ENCODE data around the gene POLR1A. TPM values are rescaled to one million over a fixed set of nuclear protein-coding genes. Genes with fewer than 3 reads are reported as not detected.

Gene POLR1A
- total and polyA plus RNA-seq, 8 donors = 3.9 to 19.0 (median 12.2) TPM

- DNase-seq = no peak
- TF ChIP-seq CTCF (IDR thresholded peaks at IDR 0.05) = no peak
- ATAC-seq = no peak
- Histone ChIP-seq H3K4me3 (no peak overlapping the region), H3K4me1 (peaks cover 7 to 18% (median 15%) of the 10 kb centered on the region in 3 donors), H3K9me3 (no peaks in the 10 kb centered on the region), H3K36me3 (peaks cover 0 to 52% (median 23%) of the 10 kb centered on the region in 3 donors), H3K27me3 (no peaks in the 10 kb centered on the region), H3K27ac (no peak overlapping the region)
- intact Hi-C loops (cut with DNase I) = no loop called here
- FAIRE-seq = no peak
- WGBS, 2 donors = 95 to 99% methylated on average over 7 of the region's 7 CpGs
Observed at GRCh38 chr2:86138736-86139625, 33.3 kb upstream of the POLR1A start.

GRCh38 chr2:86136141-86136540, 30.5 kb upstream of the POLR1A start:
- no peak for TF ChIP-seq CTCF (IDR thresholded peaks at IDR 0.05)
- H3K9me3 ChIP-seq = no peaks in the 10 kb centered on the region
- H3K27me3 ChIP-seq = no peaks in the 10 kb centered on the region
- peaks cover 7 to 18% (median 15%) of the 10 kb centered on the region in 3 donors for H3K4me1 ChIP-seq
- H3K36me3 ChIP-seq = peaks cover 0 to 64% (median 32%) of the 10 kb centered on the region in 3 donors
- DNase-seq (peak in 3 of 6 donors; percentile 18 to 26 (median 26)), ATAC-seq (peak; percentile 80 to 90 (median 86)), FAIRE-seq (no peak)
- intact Hi-C loops (cut with DNase I) = no loop called here
- WGBS, 2 donors = 38 to 50% methylated on average over 2 of the region's 2 CpGs
- peak overlapping the region in 1 of 4 donors; percentile 15 for H3K27ac ChIP-seq
- H3K4me3 ChIP-seq = no peak overlapping the region

- Histone ChIP-seq H3K27me3 (no peaks in the 10 kb centered on the region), H3K4me3 (no peak overlapping the region), H3K27ac (peak overlapping the region in 1 of 4 donors; percentile 15), H3K4me1 (peaks cover 7 to 18% (median 15%) of the 10 kb centered on the region in 3 donors), H3K36me3 (peaks cover 0 to 66% (median 36%) of the 10 kb centered on the region in 3 donors), H3K9me3 (no peaks in the 10 kb centered on the region)
- TF ChIP-seq CTCF (IDR thresholded peaks at IDR 0.05) = no peak
- WGBS, 2 donors = 41 to 46% methylated on average over 5 of the region's 5 CpGs
- DNase-seq (peak in 1 of 6 donors; percentile 8), FAIRE-seq (no peak), ATAC-seq (peak; percentile 63 to 68 (median 66))
- intact Hi-C loops (cut with DNase I) = no loop called here
Observed at GRCh38 chr2:86135653-86136052, 30.0 kb upstream of the POLR1A start.

- 71 to 74% methylated on average over 4 of the region's 4 CpGs for WGBS, 2 donors
- peaks cover 0 to 72% (median 38%) of the 10 kb centered on the region in 3 donors for H3K36me3 ChIP-seq
- no peak for TF ChIP-seq CTCF (IDR thresholded peaks at IDR 0.05)
- H3K4me3 ChIP-seq = no peak overlapping the region
- intact Hi-C loops (cut with DNase I) = no loop called here
- FAIRE-seq (no peak), ATAC-seq (no peak), DNase-seq (no peak)
- H3K27me3 ChIP-seq = no peaks in the 10 kb centered on the region
- no peaks in the 10 kb centered on the region for H3K9me3 ChIP-seq
- H3K4me1 ChIP-seq = peaks cover 7 to 18% (median 15%) of the 10 kb centered on the region in 3 donors
- H3K27ac ChIP-seq = no peak overlapping the region
Observed at GRCh38 chr2:86134709-86135108, 29.0 kb upstream of the POLR1A start.

GRCh38 chr2:86124683-86125082, 19.0 kb upstream of the POLR1A start:
- H3K27me3 ChIP-seq = no peaks in the 10 kb centered on the region
- H3K4me3 ChIP-seq = no peak overlapping the region
- FAIRE-seq (no peak), ATAC-seq (no peak), DNase-seq (no peak)
- TF ChIP-seq CTCF (IDR thresholded peaks at IDR 0.05) = no peak
- WGBS, 2 donors = 85 to 88% methylated on average over 5 of the region's 5 CpGs
- H3K36me3 ChIP-seq = peaks cover 3 to 78% (median 65%) of the 10 kb centered on the region in 3 donors
- H3K4me1 ChIP-seq = no peaks in the 10 kb centered on the region
- H3K9me3 ChIP-seq = no peaks in the 10 kb centered on the region
- no peak overlapping the region for H3K27ac ChIP-seq
- intact Hi-C loops (cut with DNase I) = no loop called here
